WERI-Rb-1 (cell line): ENCODE results near the gene GSE1.
A peak's percentile ranks its signal among the peaks of the same experiment; 100 is the strongest.

ENCODE experiments used
- DNase-seq: peaks from one replicate; pipeline ENCODE4 v3.0.0-alpha.2; 2020
- H3K27ac ChIP-seq: fragments of 250-450 bp; sonication (Bioruptor Pico); 2 replicates; pipeline ENCODE4 v1.5.1; 2020; ENCODE audit warnings: mild to moderate bottlenecking, moderate library complexity
- H3K27me3 ChIP-seq: fragments of 250-450 bp; sonication (Bioruptor Pico); 2 replicates; pipeline ENCODE4 v1.5.1; 2021; ENCODE audit warnings: mild to moderate bottlenecking, low read depth, moderate library complexity; ENCODE audit not compliant: insufficient read depth, severe bottlenecking
- H3K36me3 ChIP-seq: fragments of 250-450 bp; sonication (Bioruptor Pico); 2 replicates; pipeline ENCODE4 v1.5.1; 2020; ENCODE audit warnings: mild to moderate bottlenecking, moderate library complexity
- H3K4me3 ChIP-seq: 2 replicates; pipeline ENCODE4 v1.5.1; 2011; ENCODE audit warnings: low read depth, mild to moderate bottlenecking, control low read depth, low read length
- H3K9me3 ChIP-seq: fragments of 250-450 bp; sonication (Bioruptor Pico); 2 replicates; pipeline ENCODE4 v1.5.1; 2021; ENCODE audit warnings: mild to moderate bottlenecking, moderate library complexity; ENCODE audit not compliant: severe bottlenecking
- CTCF ChIP-seq: IDR thresholded peaks from 2 replicates; pipeline ENCODE4 v1.5.1; 2011; ENCODE audit warnings: low read depth, mild to moderate bottlenecking, control low read depth, inconsistent platforms, low read length

GSE1 gene

GRCh38 chr16:85620374-85620773, 7.3 kb downstream of the GSE1 start:
- no peak for TF ChIP-seq CTCF
- Histone ChIP-seq H3K27me3 (no peaks in the 10 kb centered on the region), H3K4me3 (peak overlapping the region; percentile 33), H3K27ac (peak overlapping the region; percentile 99), H3K36me3 (peaks cover 53% of the 10 kb centered on the region), H3K9me3 (no peaks in the 10 kb centered on the region)
- no peak for DNase-seq

- Histone ChIP-seq H3K9me3 (no peaks in the 10 kb centered on the region), H3K27ac (peak overlapping the region; percentile 99)
- DNase-seq = no peak
Observed at GRCh38 chr16:85621698-85622428, 8.7 kb downstream of the GSE1 start.

GRCh38 chr16:85622683-85623082, 9.6 kb downstream of the GSE1 start:
- DNase-seq = no peak
- Histone ChIP-seq H3K27me3 (no peaks in the 10 kb centered on the region), H3K27ac (peak overlapping the region; percentile 99), H3K36me3 (peaks cover 37% of the 10 kb centered on the region), H3K9me3 (no peaks in the 10 kb centered on the region), H3K4me3 (no peak overlapping the region)
- no peak for TF ChIP-seq CTCF

More at GRCh38 chr16:85621698-85622428, 8.7 kb downstream of the GSE1 start:
- no peak overlapping the region for H3K4me3 ChIP-seq
- no peaks in the 10 kb centered on the region for H3K27me3 ChIP-seq
- peaks cover 43% of the 10 kb centered on the region for H3K36me3 ChIP-seq
- no peak for TF ChIP-seq CTCF

- no peaks in the 10 kb centered on the region for H3K9me3 ChIP-seq
- peaks cover 33% of the 10 kb centered on the region for H3K36me3 ChIP-seq
- peak overlapping the region; percentile 99 for H3K27ac ChIP-seq
- H3K4me3 ChIP-seq = no peak overlapping the region
- no peaks in the 10 kb centered on the region for H3K27me3 ChIP-seq
- DNase-seq = no peak
- TF ChIP-seq CTCF = no peak
Observed at GRCh38 chr16:85623250-85623649, 10.1 kb downstream of the GSE1 start.

- no peaks in the 10 kb centered on the region for H3K27me3 ChIP-seq
- TF ChIP-seq CTCF = no peak
- peak overlapping the region; percentile 18 for H3K4me3 ChIP-seq
- no peak for DNase-seq
- H3K9me3 ChIP-seq = no peaks in the 10 kb centered on the region
- peak overlapping the region; percentile 99 for H3K27ac ChIP-seq
- H3K36me3 ChIP-seq = peaks cover 35% of the 10 kb centered on the region
Observed at GRCh38 chr16:85623997-85624601, 11.0 kb downstream of the GSE1 start.
